Activated CD8-positive, alpha-beta T cell treated with anti-CD3 and anti-CD28 coated beads for 36 hours (primary cell): ENCODE measurements around the gene ACP3. TPM values are rescaled to one million over a fixed set of nuclear protein-coding genes. Genes with fewer than 3 reads are reported as not detected.

Experiments
- ATAC-seq: fragments of 200-7000 bp; cut with Tn5 transposase; one replicate; pipeline ENCODE4 v1.10.0; 2021; ENCODE audit warnings: mild to moderate bottlenecking, moderate library complexity
- CTCF ChIA-PET: fragments of 350-600 bp; sonication (Branson Sonifier 250); formaldehyde crosslinking; loops from one replicate; lab custom pipeline; 2021; ENCODE audit warnings: antibody characterized with exemption; lab: Charles Lee
- POLR2A ChIA-PET: fragments of 350-600 bp; sonication (Branson Sonifier 250); formaldehyde crosslinking; loops from one replicate; lab custom pipeline; 2021; ENCODE audit warnings: antibody characterized with exemption; lab: Charles Lee
- DNase-seq: peaks from one replicate; pipeline ENCODE4 v3.0.0-alpha.2; 2020
- H3K27ac Mint-ChIP-seq: one replicate; pipeline ENCODE4 v1.8.0; 2021; ENCODE audit warnings: mild to moderate bottlenecking, mixed read lengths
- H3K27me3 Mint-ChIP-seq: one replicate; pipeline ENCODE4 v1.8.0; 2021; ENCODE audit warnings: mixed read lengths
- H3K36me3 Mint-ChIP-seq: one replicate; pipeline ENCODE4 v1.8.0; 2021; ENCODE audit warnings: low read depth, mixed read lengths
- H3K4me1 Mint-ChIP-seq: one replicate; pipeline ENCODE4 v1.8.0; 2021; ENCODE audit warnings: low read depth, mixed read lengths
- H3K4me3 Mint-ChIP-seq: one replicate; pipeline ENCODE4 v1.8.0; 2021; ENCODE audit warnings: mild to moderate bottlenecking, moderate library complexity, mixed read lengths
- H3K9me3 Mint-ChIP-seq: one replicate; pipeline ENCODE4 v1.8.0; 2021; ENCODE audit warnings: mixed read lengths
- intact Hi-C: fragments of 100-400 bp; cut with micrococcal nuclease; formaldehyde crosslinking; loops from one replicate; pipeline ENCODE4 v1.10.0; 2022
- total RNA-seq, 2 experiments: library from RNA; stranded (reverse); gene quantifications; one replicate each; pipeline ENCODE4 v1.2.3, GENCODE V29; 2021
- TF ChIP-seq, protein P1 (sequence below): fragments of 200-600 bp; IDR thresholded peaks from one replicate; pipeline ENCODE4 v1.8.0; 2022; ENCODE audit warnings: antibody characterized with exemption, mild to moderate bottlenecking

The ACP3 gene
- total RNA-seq, 2 experiments from 2014 or later = not detected

DNA sequence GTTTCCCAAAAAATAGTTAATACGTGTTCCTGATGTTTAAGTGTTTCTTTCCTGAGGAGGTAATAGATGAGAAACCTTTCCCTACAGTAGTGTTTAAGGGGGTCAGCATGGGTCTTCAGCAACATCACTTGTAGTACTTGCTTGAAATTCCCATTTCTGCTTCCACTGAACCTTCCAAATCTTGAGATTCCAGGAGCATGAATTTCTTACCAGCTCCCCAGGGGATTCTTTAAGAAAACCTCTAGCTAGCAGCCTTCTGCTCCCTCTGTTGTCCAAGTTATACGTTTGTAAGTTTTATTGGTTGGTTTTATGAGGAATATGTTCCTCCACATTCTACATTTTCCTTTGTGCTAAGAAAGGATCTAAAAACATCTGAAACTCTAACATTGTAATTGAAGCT lies 38.2 kb upstream of the ACP3 start:
- ChIA-PET CTCF (interaction anchor here (1.7 kb wide), 1 partner anchor 64 kb away, joined by 6 read pairs; no protein-coding TSS in a partner anchor), POLR2A (no interaction called here)
- intact Hi-C loops = no loop called here
- H3K36me3 Mint-ChIP-seq = no peaks in the 10 kb centered on the region
- TF ChIP-seq, protein P1, sequence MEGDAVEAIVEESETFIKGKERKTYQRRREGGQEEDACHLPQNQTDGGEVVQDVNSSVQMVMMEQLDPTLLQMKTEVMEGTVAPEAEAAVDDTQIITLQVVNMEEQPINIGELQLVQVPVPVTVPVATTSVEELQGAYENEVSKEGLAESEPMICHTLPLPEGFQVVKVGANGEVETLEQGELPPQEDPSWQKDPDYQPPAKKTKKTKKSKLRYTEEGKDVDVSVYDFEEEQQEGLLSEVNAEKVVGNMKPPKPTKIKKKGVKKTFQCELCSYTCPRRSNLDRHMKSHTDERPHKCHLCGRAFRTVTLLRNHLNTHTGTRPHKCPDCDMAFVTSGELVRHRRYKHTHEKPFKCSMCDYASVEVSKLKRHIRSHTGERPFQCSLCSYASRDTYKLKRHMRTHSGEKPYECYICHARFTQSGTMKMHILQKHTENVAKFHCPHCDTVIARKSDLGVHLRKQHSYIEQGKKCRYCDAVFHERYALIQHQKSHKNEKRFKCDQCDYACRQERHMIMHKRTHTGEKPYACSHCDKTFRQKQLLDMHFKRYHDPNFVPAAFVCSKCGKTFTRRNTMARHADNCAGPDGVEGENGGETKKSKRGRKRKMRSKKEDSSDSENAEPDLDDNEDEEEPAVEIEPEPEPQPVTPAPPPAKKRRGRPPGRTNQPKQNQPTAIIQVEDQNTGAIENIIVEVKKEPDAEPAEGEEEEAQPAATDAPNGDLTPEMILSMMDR = no peak
- no peak for ATAC-seq
- peaks cover 11% of the 10 kb centered on the region for H3K9me3 Mint-ChIP-seq
- DNase-seq = no peak
- H3K4me1 Mint-ChIP-seq = no peaks in the 10 kb centered on the region
- no peaks in the 10 kb centered on the region for H3K27me3 Mint-ChIP-seq
- no peak overlapping the region for H3K27ac Mint-ChIP-seq
- H3K4me3 Mint-ChIP-seq = no peak overlapping the region

DNA sequence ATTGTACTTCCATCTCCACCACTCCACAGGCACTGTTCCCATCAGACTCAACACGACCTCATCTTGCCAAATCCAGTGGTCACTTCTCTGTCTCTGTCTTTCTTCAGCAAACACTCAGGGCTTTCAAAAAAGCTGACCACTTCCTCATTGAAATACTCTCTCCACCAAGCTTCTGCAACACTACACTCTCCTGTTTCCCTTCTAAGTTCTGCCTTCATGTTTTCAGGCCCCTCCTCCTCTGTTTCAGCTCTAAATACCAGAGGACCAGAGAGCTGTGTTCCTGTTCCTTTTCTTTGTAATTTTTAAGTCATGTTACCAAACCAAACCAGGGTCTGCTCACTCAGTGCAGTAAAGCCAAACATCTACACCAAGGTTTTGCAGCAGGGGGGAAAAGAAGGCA lies 33.8 kb upstream of the ACP3 start:
- Mint-ChIP-seq H3K4me3 (no peak overlapping the region), H3K36me3 (no peaks in the 10 kb centered on the region), H3K27ac (no peak overlapping the region), H3K9me3 (no peaks in the 10 kb centered on the region), H3K27me3 (peaks cover 5% of the 10 kb centered on the region), H3K4me1 (no peaks in the 10 kb centered on the region)
- ATAC-seq = no peak
- CTCF ChIA-PET = interaction anchor here (0.9 kb wide), 1 partner anchor 59 kb away, joined by 3 read pairs; no protein-coding TSS in a partner anchor
- POLR2A ChIA-PET = no interaction called here
- no peak for DNase-seq
- TF ChIP-seq, protein P1 = no peak
- intact Hi-C loops = no loop called here

DNA sequence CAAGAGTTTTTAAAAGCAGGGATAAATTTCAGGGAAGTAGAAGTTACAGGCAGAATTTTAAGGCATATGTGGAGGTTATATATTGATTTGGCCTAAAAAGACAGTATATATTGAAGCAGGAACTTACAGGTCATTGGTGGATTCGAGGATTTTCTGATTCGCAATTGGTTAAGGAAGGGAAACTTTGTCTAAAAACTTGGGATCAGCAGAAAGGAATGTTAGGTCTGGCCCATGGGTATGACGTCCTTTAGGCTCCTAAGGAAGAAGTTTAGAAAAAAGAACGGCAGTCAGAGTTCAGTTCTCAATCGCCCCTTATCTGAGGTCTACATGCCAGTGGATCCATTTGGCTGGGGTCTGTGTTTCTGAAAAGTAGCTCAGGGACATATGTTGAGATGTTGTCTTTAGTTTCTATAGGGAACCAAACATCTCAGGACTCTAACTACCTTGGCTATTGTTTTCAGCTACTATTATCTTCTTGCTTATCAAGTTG lies 33.2 kb upstream of the ACP3 start:
- no peak overlapping the region for H3K27ac Mint-ChIP-seq
- H3K36me3 Mint-ChIP-seq = no peaks in the 10 kb centered on the region
- TF ChIP-seq, protein P1 = no peak
- H3K4me3 Mint-ChIP-seq = no peak overlapping the region
- H3K4me1 Mint-ChIP-seq = no peaks in the 10 kb centered on the region
- ATAC-seq = no peak
- H3K9me3 Mint-ChIP-seq = no peaks in the 10 kb centered on the region
- DNase-seq = no peak
- intact Hi-C loops = no loop called here
- ChIA-PET POLR2A (no interaction called here), CTCF (interaction anchor here (0.9 to 1.6 kb wide), 2 partner anchors 15 to 59 kb away, joined by 3 read pairs; no protein-coding TSS in a partner anchor)
- peaks cover 5% of the 10 kb centered on the region for H3K27me3 Mint-ChIP-seq

DNA sequence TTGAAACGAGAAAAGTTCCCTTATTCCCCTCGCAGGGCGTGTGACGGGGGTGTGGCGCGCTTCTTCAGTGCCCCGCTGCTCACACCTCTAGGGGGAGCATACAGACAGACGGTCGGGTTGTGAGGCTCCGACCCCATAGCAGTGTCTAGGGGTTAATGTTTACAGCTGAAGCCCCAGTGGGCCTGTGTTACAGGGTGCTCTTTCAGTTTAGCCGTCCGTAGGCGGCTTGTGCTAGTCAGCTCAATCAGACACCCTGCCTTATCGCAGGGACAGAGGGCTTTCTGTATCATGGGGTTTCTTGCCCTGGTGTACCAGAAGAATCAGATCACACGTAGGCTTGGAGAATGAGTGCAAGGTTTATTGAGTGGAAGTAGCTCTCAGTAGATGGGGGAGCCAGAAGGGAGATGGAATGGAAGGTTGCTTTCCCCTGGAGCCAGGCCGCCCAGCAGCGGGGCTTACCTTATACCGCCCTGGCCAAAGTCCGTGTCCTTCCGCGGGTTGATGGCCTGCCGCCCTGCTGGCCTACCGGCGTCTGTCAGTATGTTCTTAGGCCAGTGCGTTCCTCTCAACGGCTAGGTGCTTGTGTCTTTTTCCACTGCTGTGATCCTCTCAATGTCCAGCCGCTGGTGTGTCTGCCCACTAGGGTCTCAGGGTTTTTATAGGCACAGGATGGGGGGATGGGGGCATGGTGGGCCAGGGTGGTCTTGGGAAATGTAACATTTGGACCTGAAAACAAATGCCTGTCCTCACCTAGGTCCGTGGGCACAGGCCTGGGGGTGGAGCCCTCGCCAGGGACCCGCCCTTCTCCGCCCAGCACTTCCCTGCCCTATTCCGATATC lies 32.2 kb upstream of the ACP3 start:
- POLR2A ChIA-PET = no interaction called here
- intact Hi-C loops = no loop called here
- TF ChIP-seq, protein P1 = no peak
- CTCF ChIA-PET = interaction anchor here (1.6 kb wide), 1 partner anchor 14 kb away, joined by 3 read pairs; no protein-coding TSS in a partner anchor
- Mint-ChIP-seq H3K36me3 (no peaks in the 10 kb centered on the region), H3K27me3 (peaks cover 5% of the 10 kb centered on the region), H3K27ac (no peak overlapping the region), H3K4me3 (no peak overlapping the region), H3K4me1 (no peaks in the 10 kb centered on the region), H3K9me3 (no peaks in the 10 kb centered on the region)
- DNase-seq (no peak), ATAC-seq (no peak)

DNA sequence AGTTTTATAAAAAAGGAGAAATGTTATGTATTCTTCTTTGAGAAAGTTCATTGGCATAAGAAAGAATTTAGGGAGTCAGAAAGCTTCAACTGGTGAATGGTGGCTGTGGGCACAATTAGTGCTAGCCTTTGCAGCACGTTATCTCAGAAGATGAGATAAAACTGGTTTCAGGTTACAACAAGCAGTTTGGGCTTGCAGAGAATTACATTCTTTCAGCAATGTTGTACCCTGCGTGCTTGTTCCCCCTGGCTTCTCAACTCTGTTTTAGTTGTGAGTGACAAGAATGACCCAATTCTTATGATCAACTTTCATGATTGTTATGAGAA lies 31.6 kb upstream of the ACP3 start:
- Mint-ChIP-seq H3K27me3 (peaks cover 5% of the 10 kb centered on the region), H3K4me3 (no peak overlapping the region), H3K4me1 (no peaks in the 10 kb centered on the region), H3K36me3 (no peaks in the 10 kb centered on the region), H3K9me3 (no peaks in the 10 kb centered on the region), H3K27ac (no peak overlapping the region)
- ChIA-PET POLR2A (no interaction called here), CTCF (interaction anchor here (1.6 kb wide), 1 partner anchor 14 kb away, joined by 3 read pairs; no protein-coding TSS in a partner anchor)
- ATAC-seq (no peak), DNase-seq (no peak)
- TF ChIP-seq, protein P1 = no peak
- intact Hi-C loops = no loop called here
